Measurements from ENCODE around the gene KCNG2.
A peak's percentile ranks its signal among the peaks of the same experiment; 100 is the strongest.
"Not testable (repeated sequence)": the region's sequence is repeated elsewhere in the genome, so short reads cannot be mapped to it uniquely, and the experiment has no call there.

KCNG2 gene

GRCh38 chr18:79797518-79798345 is at the start of gene KCNG2:
Gene KCNG2 (plus strand): TSS chr18:79797938. CDS start chr18:79863668, 65,730 bp downstream.
- Mint-ChIP-seq H3K4me3 (peak within 1 kb of the TSS; percentile 52), H3K4me1 (peaks cover 17% of the 10 kb centered on the region), H3K27ac (no peak within 1 kb of the TSS), H3K27me3 (peaks cover 51% of the 10 kb centered on the region), H3K9me3 (no peaks in the 10 kb centered on the region), H3K36me3 (ENCODE audit: low read depth) (peaks cover 2% of the 10 kb centered on the region)
- DNase-seq (peak; percentile 47), ATAC-seq (peak; percentile 43)

- DNase-seq (no peak), ATAC-seq (no peak)
- Mint-ChIP-seq H3K27ac (no peak overlapping the region), H3K4me1 (no peaks in the 10 kb centered on the region), H3K9me3 (peaks cover 7% of the 10 kb centered on the region), H3K36me3 (ENCODE audit: low read depth) (peaks cover 40% of the 10 kb centered on the region), H3K4me3 (no peak overlapping the region), H3K27me3 (no peaks in the 10 kb centered on the region)
These were observed 49.2 kb upstream of the KCNG2 start for GRCh38 chr18:79748321-79749180.

- DNase-seq: no peak
- H3K4me3 Mint-ChIP-seq: no peak overlapping the region
- no peak overlapping the region for H3K27ac Mint-ChIP-seq
- H3K36me3 Mint-ChIP-seq (ENCODE audit: low read depth): peaks cover 37% of the 10 kb centered on the region
- H3K27me3 Mint-ChIP-seq: no peaks in the 10 kb centered on the region
- no peak for ATAC-seq
- H3K4me1 Mint-ChIP-seq: no peaks in the 10 kb centered on the region
- H3K9me3 Mint-ChIP-seq: peaks cover 2% of the 10 kb centered on the region
These were observed 48.2 kb upstream of the KCNG2 start for GRCh38 chr18:79749251-79750191.

- Mint-ChIP-seq H3K27ac (no peak overlapping the region), H3K27me3 (no peaks in the 10 kb centered on the region), H3K9me3 (no peaks in the 10 kb centered on the region), H3K4me1 (no peaks in the 10 kb centered on the region), H3K36me3 (ENCODE audit: low read depth) (peaks cover 40% of the 10 kb centered on the region), H3K4me3 (no peak overlapping the region)
- DNase-seq (no peak), ATAC-seq (no peak)
These were observed 46.7 kb upstream of the KCNG2 start for GRCh38 chr18:79750980-79751571.

- not testable (repeated sequence) for H3K4me3 Mint-ChIP-seq, ATAC-seq, H3K9me3 Mint-ChIP-seq, DNase-seq, H3K4me1 Mint-ChIP-seq, H3K27me3 Mint-ChIP-seq, H3K27ac Mint-ChIP-seq
- H3K36me3 Mint-ChIP-seq (ENCODE audit: low read depth): peaks cover 43% of the 10 kb centered on the region
These were observed 45.7 kb upstream of the KCNG2 start for GRCh38 chr18:79751918-79752578.

- not testable (repeated sequence) for DNase-seq, H3K27me3 Mint-ChIP-seq, H3K27ac Mint-ChIP-seq, ATAC-seq, H3K9me3 Mint-ChIP-seq, H3K4me1 Mint-ChIP-seq, H3K4me3 Mint-ChIP-seq
- H3K36me3 Mint-ChIP-seq (ENCODE audit: low read depth): peaks cover 46% of the 10 kb centered on the region
These were observed 44.8 kb upstream of the KCNG2 start for GRCh38 chr18:79752946-79753345.

GRCh38 chr18:79753391-79753851 is 44.3 kb upstream of the KCNG2 start:
- Mint-ChIP-seq H3K36me3 (ENCODE audit: low read depth) (peaks cover 50% of the 10 kb centered on the region), H3K27ac (no peak overlapping the region), H3K27me3 (no peaks in the 10 kb centered on the region), H3K4me1 (no peaks in the 10 kb centered on the region), H3K9me3 (peaks cover 4% of the 10 kb centered on the region), H3K4me3 (no peak overlapping the region)
- DNase-seq: no peak
- no peak for ATAC-seq

GRCh38 chr18:79754022-79754761 is 43.5 kb upstream of the KCNG2 start:
- Mint-ChIP-seq H3K4me3 (no peak overlapping the region), H3K27me3 (no peaks in the 10 kb centered on the region), H3K36me3 (ENCODE audit: low read depth) (peaks cover 51% of the 10 kb centered on the region), H3K4me1 (no peaks in the 10 kb centered on the region), H3K9me3 (peaks cover 8% of the 10 kb centered on the region), H3K27ac (no peak overlapping the region)
- DNase-seq (no peak), ATAC-seq (no peak)

GRCh38 chr18:79754831-79755351 is 42.8 kb upstream of the KCNG2 start:
- Mint-ChIP-seq H3K4me3 (no peak overlapping the region), H3K36me3 (ENCODE audit: low read depth) (peaks cover 50% of the 10 kb centered on the region), H3K27ac (no peak overlapping the region), H3K4me1 (no peaks in the 10 kb centered on the region), H3K9me3 (peaks cover 13% of the 10 kb centered on the region), H3K27me3 (no peaks in the 10 kb centered on the region)
- no peak for ATAC-seq
- DNase-seq: no peak

- Mint-ChIP-seq H3K4me1 (no peaks in the 10 kb centered on the region), H3K9me3 (peaks cover 13% of the 10 kb centered on the region), H3K27me3 (no peaks in the 10 kb centered on the region), H3K4me3 (no peak overlapping the region), H3K36me3 (ENCODE audit: low read depth) (peaks cover 49% of the 10 kb centered on the region), H3K27ac (no peak overlapping the region)
- no peak for DNase-seq
- peak; percentile 36 for ATAC-seq
These were observed 42.1 kb upstream of the KCNG2 start for GRCh38 chr18:79755496-79756142.

- H3K4me3 Mint-ChIP-seq: no peak overlapping the region
These were observed 41.6 kb upstream of the KCNG2 start for GRCh38 chr18:79756143-79756500.

GRCh38 chr18:79756826-79757225 is 40.9 kb upstream of the KCNG2 start:
- no peak for ATAC-seq
- Mint-ChIP-seq H3K9me3 (peaks cover 20% of the 10 kb centered on the region), H3K4me1 (no peaks in the 10 kb centered on the region), H3K4me3 (no peak overlapping the region), H3K27me3 (no peaks in the 10 kb centered on the region), H3K27ac (no peak overlapping the region), H3K36me3 (ENCODE audit: low read depth) (peaks cover 45% of the 10 kb centered on the region)
- DNase-seq: no peak

More at GRCh38 chr18:79756143-79756500, 41.6 kb upstream of the KCNG2 start:
- Mint-ChIP-seq H3K4me1 (no peaks in the 10 kb centered on the region), H3K9me3 (peaks cover 16% of the 10 kb centered on the region), H3K27me3 (no peaks in the 10 kb centered on the region), H3K27ac (no peak overlapping the region), H3K36me3 (ENCODE audit: low read depth) (peaks cover 49% of the 10 kb centered on the region)
- DNase-seq: no peak
- ATAC-seq: no peak

Data from activated naive CD8-positive, alpha-beta T cell treated with anti-CD3 and anti-CD28 coated beads, Interleukin-2, amount 50 U/mL, for 24 hours (primary cell).